Brain microvascular endothelial cell (primary cell): Measurements from ENCODE around the gene DCAF8.
A peak's percentile ranks its signal among the peaks of the same experiment; 100 is the strongest.

ENCODE experiments used
- DNase-seq: peaks from one replicate; pipeline ENCODE4 v3.0.0-alpha.2; 2020
- H3K27ac ChIP-seq: fragments of 250-450 bp; sonication (Bioruptor Pico); 2 replicates; pipeline ENCODE4 v1.5.1; 2020; ENCODE audit warnings: mild to moderate bottlenecking, moderate library complexity
- H3K27me3 ChIP-seq: fragments of 250-450 bp; sonication (Bioruptor Pico); replicated peaks from 2 replicates; pipeline ENCODE4 v1.5.1; 2020; ENCODE audit warnings: mild to moderate bottlenecking
- H3K36me3 ChIP-seq: fragments of 250-450 bp; sonication (Bioruptor Pico); replicated peaks from 2 replicates; pipeline ENCODE4 v1.5.1; 2020; ENCODE audit warnings: mild to moderate bottlenecking
- H3K4me3 ChIP-seq: 2 replicates; pipeline ENCODE4 v1.5.1; 2011; ENCODE audit warnings: low read depth, mild to moderate bottlenecking, control low read depth, low read length, moderate library complexity
- CTCF ChIP-seq: IDR thresholded peaks from 2 replicates; pipeline ENCODE4 v1.5.1; 2011; ENCODE audit warnings: low read depth, mild to moderate bottlenecking, moderate library complexity, low read length, control low read depth, inconsistent platforms; ENCODE audit errors: missing control alignments
- in situ Hi-C: cut with HindIII; loops from 2 replicates; pipeline ENCODE4 v1.10.0; 2017; ENCODE audit warnings: low sequenced_read_pairs, low pct_ligation_motif_present

Gene DCAF8

GRCh38 chr1:160193832-160194736 is 68.3 kb downstream of the DCAF8 start:
- TF ChIP-seq CTCF: no peak
- in situ Hi-C loops: no loop called here
- Histone ChIP-seq H3K27me3 (no peaks in the 10 kb centered on the region), H3K4me3 (no peak overlapping the region), H3K36me3 (no peaks in the 10 kb centered on the region), H3K27ac (no peak overlapping the region)
- DNase-seq: no peak

GRCh38 chr1:160193091-160193819 is 69.1 kb downstream of the DCAF8 start:
- Histone ChIP-seq H3K36me3 (no peaks in the 10 kb centered on the region), H3K4me3 (no peak overlapping the region), H3K27ac (no peak overlapping the region), H3K27me3 (no peaks in the 10 kb centered on the region)
- DNase-seq: peak; percentile 77
- in situ Hi-C loops: no loop called here
- peak; percentile 97 for TF ChIP-seq CTCF

- TF ChIP-seq CTCF: no peak
- no peak for DNase-seq
- Histone ChIP-seq H3K4me3 (no peak overlapping the region), H3K27ac (no peak overlapping the region), H3K27me3 (no peaks in the 10 kb centered on the region), H3K36me3 (no peaks in the 10 kb centered on the region)
- in situ Hi-C loops: no loop called here
Measured at GRCh38 chr1:160192234-160192633, 70.1 kb downstream of the DCAF8 start.

GRCh38 chr1:160191756-160192155 is 70.6 kb downstream of the DCAF8 start:
- no peak overlapping the region for H3K27ac ChIP-seq
- no peaks in the 10 kb centered on the region for H3K27me3 ChIP-seq
- no peaks in the 10 kb centered on the region for H3K36me3 ChIP-seq
- no peak for TF ChIP-seq CTCF
- in situ Hi-C loops: no loop called here
- H3K4me3 ChIP-seq: no peak overlapping the region
- DNase-seq: no peak

GRCh38 chr1:160189649-160190625 is 72.4 kb downstream of the DCAF8 start, which contains the start of gene CASQ1:
CASQ1 (plus strand) TSS chr1:160190575; CDS start chr1:160190752, 177 bp downstream.
- in situ Hi-C loops: no loop called here
- H3K27ac ChIP-seq: no peak within 1 kb of the TSS
- H3K36me3 ChIP-seq: no peaks in the 10 kb centered on the region
- no peak for TF ChIP-seq CTCF
- DNase-seq: no peak
- no peaks in the 10 kb centered on the region for H3K27me3 ChIP-seq
- no peak within 1 kb of the TSS for H3K4me3 ChIP-seq
